Measurements from ENCODE around the gene TVP23C. TPM values are rescaled to one million over a fixed set of nuclear protein-coding genes. Genes with fewer than 3 reads are reported as not detected.

TVP23C gene
- polyA plus RNA-seq, 2 donors = 3.0 to 7.0 TPM

GRCh38 chr17:15456496-15456895, 106.8 kb downstream of the TVP23C start:
- peaks cover 0 to 2% of the 10 kb centered on the region in 2 donors for H3K4me1 ChIP-seq (ENCODE audit: control insufficient read depth in 2 of 2, insufficient read depth in 2 of 2, low read length in 1 of 2)
- 76 to 89% methylated on average over 6 of the region's 6 CpGs for WGBS, 2 donors
- no peaks in the 10 kb centered on the region for H3K27me3 ChIP-seq (ENCODE audit: control insufficient read depth in 1 of 2, insufficient read depth in 2 of 2, low read length in 2 of 2)
- no peak overlapping the region for H3K4me3 ChIP-seq (ENCODE audit: low read depth in 1 of 2, low read length in 2 of 2)
- H3K36me3 ChIP-seq (ENCODE audit: control insufficient read depth in 2 of 2, insufficient read depth in 2 of 2, low read length in 1 of 2) = peaks cover 2 to 4% of the 10 kb centered on the region in 2 donors
- H3K9me3 ChIP-seq (ENCODE audit: control insufficient read depth in 2 of 2, insufficient read depth in 1 of 2, low read depth in 1 of 2, low read length in 1 of 2) = no peaks in the 10 kb centered on the region
- H3K27ac ChIP-seq (ENCODE audit: low read depth in 2 of 2, low read length in 1 of 2) = peak overlapping the region; percentile 37 to 39

GRCh38 chr17:15454346-15454745, 108.9 kb downstream of the TVP23C start:
- H3K27ac ChIP-seq (ENCODE audit: low read depth in 2 of 2, low read length in 1 of 2) = no peak overlapping the region
- peaks cover 3 to 4% of the 10 kb centered on the region in 2 donors for H3K36me3 ChIP-seq (ENCODE audit: control insufficient read depth in 2 of 2, insufficient read depth in 2 of 2, low read length in 1 of 2)
- WGBS, 2 donors = 93 to 94% methylated on average over 5 of the region's 5 CpGs
- H3K9me3 ChIP-seq (ENCODE audit: control insufficient read depth in 2 of 2, insufficient read depth in 1 of 2, low read depth in 1 of 2, low read length in 1 of 2) = no peaks in the 10 kb centered on the region
- H3K4me3 ChIP-seq (ENCODE audit: low read depth in 1 of 2, low read length in 2 of 2) = no peak overlapping the region
- H3K27me3 ChIP-seq (ENCODE audit: control insufficient read depth in 1 of 2, insufficient read depth in 2 of 2, low read length in 2 of 2) = no peaks in the 10 kb centered on the region
- H3K4me1 ChIP-seq (ENCODE audit: control insufficient read depth in 2 of 2, insufficient read depth in 2 of 2, low read length in 1 of 2) = peaks cover 0 to 2% of the 10 kb centered on the region in 2 donors

GRCh38 chr17:15453782-15454181, 109.5 kb downstream of the TVP23C start:
- Histone ChIP-seq H3K36me3 (ENCODE audit: control insufficient read depth in 2 of 2, insufficient read depth in 2 of 2, low read length in 1 of 2) (peaks cover 3 to 4% of the 10 kb centered on the region in 2 donors), H3K27me3 (ENCODE audit: control insufficient read depth in 1 of 2, insufficient read depth in 2 of 2, low read length in 2 of 2) (no peaks in the 10 kb centered on the region), H3K4me3 (ENCODE audit: low read depth in 1 of 2, low read length in 2 of 2) (no peak overlapping the region), H3K27ac (ENCODE audit: low read depth in 2 of 2, low read length in 1 of 2) (no peak overlapping the region), H3K4me1 (ENCODE audit: control insufficient read depth in 2 of 2, insufficient read depth in 2 of 2, low read length in 1 of 2) (peaks cover 0 to 2% of the 10 kb centered on the region in 2 donors), H3K9me3 (ENCODE audit: control insufficient read depth in 2 of 2, insufficient read depth in 1 of 2, low read depth in 1 of 2, low read length in 1 of 2) (no peaks in the 10 kb centered on the region)
- WGBS, 2 donors = 70 to 72% methylated on average over 3 of the region's 3 CpGs

- 54 to 63% methylated on average over 4 of the region's 4 CpGs for WGBS, 2 donors
- Histone ChIP-seq H3K27ac (ENCODE audit: low read depth in 2 of 2, low read length in 1 of 2) (no peak overlapping the region), H3K36me3 (ENCODE audit: control insufficient read depth in 2 of 2, insufficient read depth in 2 of 2, low read length in 1 of 2) (peaks cover 3 to 4% of the 10 kb centered on the region in 2 donors), H3K4me3 (ENCODE audit: low read depth in 1 of 2, low read length in 2 of 2) (no peak overlapping the region), H3K4me1 (ENCODE audit: control insufficient read depth in 2 of 2, insufficient read depth in 2 of 2, low read length in 1 of 2) (peaks cover 0 to 2% of the 10 kb centered on the region in 2 donors), H3K9me3 (ENCODE audit: control insufficient read depth in 2 of 2, insufficient read depth in 1 of 2, low read depth in 1 of 2, low read length in 1 of 2) (peaks cover 0 to 2% of the 10 kb centered on the region in 2 donors), H3K27me3 (ENCODE audit: control insufficient read depth in 1 of 2, insufficient read depth in 2 of 2, low read length in 2 of 2) (no peaks in the 10 kb centered on the region)
These were observed 110.0 kb downstream of the TVP23C start for GRCh38 chr17:15453246-15453645.

- Histone ChIP-seq H3K4me1 (ENCODE audit: control insufficient read depth in 2 of 2, insufficient read depth in 2 of 2, low read length in 1 of 2) (peaks cover 0 to 2% of the 10 kb centered on the region in 2 donors), H3K4me3 (ENCODE audit: low read depth in 1 of 2, low read length in 2 of 2) (no peak overlapping the region), H3K9me3 (ENCODE audit: control insufficient read depth in 2 of 2, insufficient read depth in 1 of 2, low read depth in 1 of 2, low read length in 1 of 2) (peaks cover 0 to 2% of the 10 kb centered on the region in 2 donors), H3K27me3 (ENCODE audit: control insufficient read depth in 1 of 2, insufficient read depth in 2 of 2, low read length in 2 of 2) (no peaks in the 10 kb centered on the region), H3K27ac (ENCODE audit: low read depth in 2 of 2, low read length in 1 of 2) (no peak overlapping the region), H3K36me3 (ENCODE audit: control insufficient read depth in 2 of 2, insufficient read depth in 2 of 2, low read length in 1 of 2) (peaks cover 3 to 4% of the 10 kb centered on the region in 2 donors)
- 36 to 85% methylated on average over 1 of the region's 1 CpG for WGBS, 2 donors
These were observed 110.5 kb downstream of the TVP23C start for GRCh38 chr17:15452746-15453145.

Other genes with a start within 250 kb of the TVP23C start
- gene TEKT3, start 221.9 kb downstream of the TVP23C start, polyA plus RNA-seq = under 1 TPM; 0.10 to 0.21 TPM
- gene CDRT4, start 95.9 kb downstream of the TVP23C start, polyA plus RNA-seq = 10 to 100 TPM in 1 of 2 donors, 1 to 10 TPM in 1; 2.8 to 11.3 TPM
- 10 to 100 TPM in 1 of 2 donors, 1 to 10 TPM in 1; 9.1 to 13.9 TPM for gene FBXW10B, start 56.2 kb upstream of the TVP23C start, polyA plus RNA-seq
- 100 to 1,000 TPM in 1 of 2 donors, 10 to 100 TPM in 1; 72.2 to 140 TPM for gene TRIM16, start 120.8 kb upstream of the TVP23C start, polyA plus RNA-seq
- gene ZNF286A, start 136.3 kb upstream of the TVP23C start, polyA plus RNA-seq = 1 to 10 TPM; 5.4 to 5.8 TPM
- gene TBC1D26, start 168.8 kb upstream of the TVP23C start, polyA plus RNA-seq = under 1 TPM; 0.05 to 0.06 TPM